MM.1S (cell line): Measurements from ENCODE around the gene RGL3.

Experiments
- CTCF ChIP-seq: fragments of 300-600 bp; sonication (generic); IDR thresholded peaks from 2 replicates; pipeline ENCODE4 v1.5.1; 2016; ENCODE audit warnings: antibody characterized with exemption, low read length, mixed read lengths
- EZH2 ChIP-seq: fragments of 300-600 bp; sonication (generic); optimal IDR thresholded peaks from 2 replicates; pipeline ENCODE3; 2017; ENCODE audit warnings: low read depth, mild to moderate bottlenecking, antibody characterized with exemption, low read length, mixed read lengths

GRCh38 chr19:11349171-11349570, 69.9 kb downstream of the RGL3 start:
- TF ChIP-seq CTCF (no peak), EZH2 (no peak)
